HepG2 (cell line): ENCODE data around the gene POLR2F. TPM values are rescaled to one million over a fixed set of nuclear protein-coding genes. Genes with fewer than 3 reads are reported as not detected.

Experiments used
- BCL6 ChIP-seq: IDR thresholded peaks from 2 replicates; pipeline ENCODE4 v1.6.1; 2016; ENCODE audit warnings: missing genetic modification reagents, missing compliant biosample characterization
- DPF2 ChIP-seq: sonication (generic); formaldehyde crosslinking; IDR thresholded peaks from 2 replicates; pipeline ENCODE4 v1.4.0; 2020; ENCODE audit warnings: mild to moderate bottlenecking, low read depth, missing genetic modification reagents, borderline replicate concordance
- HNF4A ChIP-seq: sonication (generic); formaldehyde crosslinking; IDR thresholded peaks from 2 replicates; pipeline ENCODE4 v1.4.0; 2020; ENCODE audit warnings: missing genetic modification reagents
- IRF2 ChIP-seq: IDR thresholded peaks from 2 replicates; pipeline ENCODE4 v1.6.1; 2018; ENCODE audit warnings: missing genetic modification reagents, missing compliant biosample characterization
- JDP2 ChIP-seq: sonication (generic); formaldehyde crosslinking; IDR thresholded peaks from 2 replicates; pipeline ENCODE4 v1.8.1; 2022; ENCODE audit warnings: missing genetic modification reagents, borderline replicate concordance
- MEF2D ChIP-seq: sonication (generic); formaldehyde crosslinking; IDR thresholded peaks from 2 replicates; pipeline ENCODE4 v1.5.1; 2020; ENCODE audit warnings: mild to moderate bottlenecking, missing genetic modification reagents
- PTBP1 ChIP-seq: fragments of 200-400 bp; formaldehyde crosslinking; IDR thresholded peaks from 2 replicates; pipeline ENCODE4 v1.6.1; 2018; ENCODE audit warnings: low read length, low read depth; ENCODE audit not compliant: poor library complexity, severe bottlenecking
- SOX13 ChIP-seq, 3 experiments: fragments of 450-650 bp in 1 of 3; sonication (generic) in 1 of 3; formaldehyde crosslinking in 1 of 3; IDR thresholded peaks in 2 of 3; conservative IDR thresholded peaks in 1 of 3; 2 replicates each; pipeline versions ENCODE4 v1.5.0 to v1.6.1; 2016 to 2020; ENCODE audit warnings: antibody characterized with exemption in 1 of 3, mild to moderate bottlenecking in 1 of 3, missing compliant biosample characterization in 1 of 3, missing genetic modification reagents in 1 of 3, moderate library complexity in 1 of 3
- YEATS2 ChIP-seq: sonication (generic); formaldehyde crosslinking; IDR thresholded peaks from 2 replicates; pipeline ENCODE4 v1.4.0; 2020; ENCODE audit warnings: missing genetic modification reagents, borderline replicate concordance
- ZNF10 ChIP-seq: sonication (generic); formaldehyde crosslinking; IDR thresholded peaks from 2 replicates; pipeline ENCODE4 v1.4.0; 2020; ENCODE audit warnings: mild to moderate bottlenecking, low read depth, missing genetic modification reagents, borderline replicate concordance
- ZNF354B ChIP-seq: sonication (generic); formaldehyde crosslinking; IDR thresholded peaks from 2 replicates; pipeline ENCODE4 v1.8.0; 2022; ENCODE audit warnings: mild to moderate bottlenecking, missing genetic modification reagents
- polyA plus RNA-seq, 8 experiments: library from polyadenylated mRNA; depleted of rRNA in 3 of 8; stranded (reverse) in 7 of 8; unstranded in 1 of 8; fragments of >200 nt; fragmentation: Illumina TruSeq in 4 of 8; extraction: Trizol in 4 of 8; gene quantifications; 2 replicates each; pipeline versions ENCODE4 v1.2.1 to v1.2.3, GENCODE V29; 2011 to 2016; ENCODE audit warnings: low read depth in 4 of 8, missing spikeins in 1 of 8, mixed read lengths in 1 of 8; ENCODE audit not compliant: insufficient read depth in 1 of 8
- total RNA-seq, 5 experiments: library from RNA; depleted of rRNA; stranded (reverse); fragments of >200 nt; fragmentation: Illumina TruSeq; extraction: Trizol; gene quantifications; 2 replicates each; pipeline ENCODE4 v1.2.3, GENCODE V29; 2016; ENCODE audit warnings: low read depth in 1 of 5
- TF ChIP-seq, protein P1 (sequence below): sonication (generic); formaldehyde crosslinking; IDR thresholded peaks from 2 replicates; pipeline ENCODE4 v1.5.1; 2020; ENCODE audit warnings: mild to moderate bottlenecking, missing genetic modification reagents, moderate library complexity
- TF ChIP-seq, protein P2 (sequence below): sonication (generic); formaldehyde crosslinking; IDR thresholded peaks from 2 replicates; pipeline ENCODE4 v1.4.0; 2020; ENCODE audit warnings: missing genetic modification reagents, mild to moderate bottlenecking, borderline replicate concordance
- TF ChIP-seq, protein P3 (sequence below): sonication (generic); formaldehyde crosslinking; conservative IDR thresholded peaks from 2 replicates; pipeline ENCODE4 v1.8.0; 2022; ENCODE audit warnings: mild to moderate bottlenecking, moderate library complexity, missing genetic modification reagents
- TF ChIP-seq, protein P4 (sequence below): sonication (generic); formaldehyde crosslinking; IDR thresholded peaks from 2 replicates; pipeline ENCODE4 v1.4.0; 2020; ENCODE audit warnings: missing genetic modification reagents, low read depth, mild to moderate bottlenecking, borderline replicate concordance

Gene POLR2F
- total and polyA plus RNA-seq, 2 of the 13 experiments (the other 11 are each of a cell fraction or from before 2014, with no cell fraction given), result 135 to 158 TPM

DNA sequence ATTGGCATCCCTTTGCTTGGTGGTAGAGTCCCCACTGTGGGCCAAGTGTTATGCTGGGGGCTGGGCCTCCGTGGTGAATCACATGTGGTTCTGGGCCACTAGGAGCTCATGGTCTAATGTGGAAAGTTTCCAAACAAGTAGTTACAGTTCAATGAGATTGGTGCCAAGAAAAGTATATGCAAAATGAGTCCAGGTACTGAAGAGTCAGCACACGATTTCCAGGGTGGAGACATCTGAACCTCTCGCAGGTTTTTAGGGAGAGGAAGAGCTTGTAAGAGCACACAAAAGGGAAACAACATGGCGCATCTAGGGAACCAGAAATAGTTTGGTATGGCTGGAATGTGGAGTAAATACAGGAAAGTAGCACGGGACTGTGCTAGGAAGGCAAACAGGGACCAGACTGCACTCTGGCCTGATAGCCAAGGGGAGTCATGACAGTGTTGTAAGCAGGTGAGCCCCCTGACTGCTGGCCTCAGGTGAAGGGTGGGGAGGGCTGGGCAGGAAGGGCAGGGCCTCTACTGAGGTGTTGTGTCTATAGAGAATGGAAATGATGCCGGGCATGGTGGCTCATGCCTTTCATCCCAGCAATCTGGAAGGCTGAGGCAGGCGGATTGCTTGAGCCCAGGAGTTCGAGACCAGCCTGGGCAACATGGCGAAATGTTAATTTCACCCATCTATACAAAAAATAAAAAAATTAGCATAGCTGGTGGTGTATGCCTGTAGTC, 12.6 kb downstream of the POLR2F start (continued):
- TF ChIP-seq, protein P1, sequence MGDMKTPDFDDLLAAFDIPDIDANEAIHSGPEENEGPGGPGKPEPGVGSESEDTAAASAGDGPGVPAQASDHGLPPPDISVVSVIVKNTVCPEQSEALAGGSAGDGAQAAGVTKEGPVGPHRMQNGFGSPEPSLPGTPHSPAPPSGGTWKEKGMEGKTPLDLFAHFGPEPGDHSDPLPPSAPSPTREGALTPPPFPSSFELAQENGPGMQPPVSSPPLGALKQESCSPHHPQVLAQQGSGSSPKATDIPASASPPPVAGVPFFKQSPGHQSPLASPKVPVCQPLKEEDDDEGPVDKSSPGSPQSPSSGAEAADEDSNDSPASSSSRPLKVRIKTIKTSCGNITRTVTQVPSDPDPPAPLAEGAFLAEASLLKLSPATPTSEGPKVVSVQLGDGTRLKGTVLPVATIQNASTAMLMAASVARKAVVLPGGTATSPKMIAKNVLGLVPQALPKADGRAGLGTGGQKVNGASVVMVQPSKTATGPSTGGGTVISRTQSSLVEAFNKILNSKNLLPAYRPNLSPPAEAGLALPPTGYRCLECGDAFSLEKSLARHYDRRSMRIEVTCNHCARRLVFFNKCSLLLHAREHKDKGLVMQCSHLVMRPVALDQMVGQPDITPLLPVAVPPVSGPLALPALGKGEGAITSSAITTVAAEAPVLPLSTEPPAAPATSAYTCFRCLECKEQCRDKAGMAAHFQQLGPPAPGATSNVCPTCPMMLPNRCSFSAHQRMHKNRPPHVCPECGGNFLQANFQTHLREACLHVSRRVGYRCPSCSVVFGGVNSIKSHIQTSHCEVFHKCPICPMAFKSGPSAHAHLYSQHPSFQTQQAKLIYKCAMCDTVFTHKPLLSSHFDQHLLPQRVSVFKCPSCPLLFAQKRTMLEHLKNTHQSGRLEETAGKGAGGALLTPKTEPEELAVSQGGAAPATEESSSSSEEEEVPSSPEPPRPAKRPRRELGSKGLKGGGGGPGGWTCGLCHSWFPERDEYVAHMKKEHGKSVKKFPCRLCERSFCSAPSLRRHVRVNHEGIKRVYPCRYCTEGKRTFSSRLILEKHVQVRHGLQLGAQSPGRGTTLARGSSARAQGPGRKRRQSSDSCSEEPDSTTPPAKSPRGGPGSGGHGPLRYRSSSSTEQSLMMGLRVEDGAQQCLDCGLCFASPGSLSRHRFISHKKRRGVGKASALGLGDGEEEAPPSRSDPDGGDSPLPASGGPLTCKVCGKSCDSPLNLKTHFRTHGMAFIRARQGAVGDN, result peak; percentile 59
- no peak for TF ChIP-seq JDP2 (CRISPR knock-in tag)
- no peak for TF ChIP-seq ZNF10 (CRISPR knock-in tag)
- TF ChIP-seq, protein P2, sequence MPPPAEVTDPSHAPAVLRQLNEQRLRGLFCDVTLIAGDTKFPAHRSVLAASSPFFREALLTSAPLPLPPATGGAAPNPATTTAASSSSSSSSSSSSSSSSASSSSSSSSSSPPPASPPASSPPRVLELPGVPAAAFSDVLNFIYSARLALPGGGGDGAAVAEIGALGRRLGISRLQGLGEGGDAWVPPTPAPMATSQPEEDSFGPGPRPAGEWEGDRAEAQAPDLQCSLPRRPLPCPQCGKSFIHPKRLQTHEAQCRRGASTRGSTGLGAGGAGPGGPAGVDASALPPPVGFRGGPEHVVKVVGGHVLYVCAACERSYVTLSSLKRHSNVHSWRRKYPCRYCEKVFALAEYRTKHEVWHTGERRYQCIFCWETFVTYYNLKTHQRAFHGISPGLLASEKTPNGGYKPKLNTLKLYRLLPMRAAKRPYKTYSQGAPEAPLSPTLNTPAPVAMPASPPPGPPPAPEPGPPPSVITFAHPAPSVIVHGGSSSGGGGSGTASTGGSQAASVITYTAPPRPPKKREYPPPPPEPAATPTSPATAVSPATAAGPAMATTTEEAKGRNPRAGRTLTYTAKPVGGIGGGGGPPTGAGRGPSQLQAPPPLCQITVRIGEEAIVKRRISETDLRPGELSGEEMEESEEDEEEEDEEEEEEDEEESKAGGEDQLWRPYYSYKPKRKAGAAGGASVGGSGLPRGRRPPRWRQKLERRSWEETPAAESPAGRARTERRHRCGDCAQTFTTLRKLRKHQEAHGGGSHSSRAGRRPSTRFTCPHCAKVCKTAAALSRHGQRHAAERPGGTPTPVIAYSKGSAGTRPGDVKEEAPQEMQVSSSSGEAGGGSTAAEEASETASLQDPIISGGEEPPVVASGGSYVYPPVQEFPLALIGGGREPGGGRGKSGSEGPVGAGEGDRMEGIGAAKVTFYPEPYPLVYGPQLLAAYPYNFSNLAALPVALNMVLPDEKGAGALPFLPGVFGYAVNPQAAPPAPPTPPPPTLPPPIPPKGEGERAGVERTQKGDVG (CRISPR knock-in tag), result peak; percentile 41; the same call in 1 of the 2 replicates
- no peak for TF ChIP-seq SOX13 (IDR thresholded peaks at IDR 0.05)
- peak in 1 of 2 experiments; percentile 35; a peak in 1 of 4 replicates for TF ChIP-seq SOX13 (CRISPR knock-in tag; conservative IDR thresholded peaks at IDR 0.05 in 1 of 2, IDR thresholded peaks at IDR 0.05 in 1 of 2)
- TF ChIP-seq, protein P3, sequence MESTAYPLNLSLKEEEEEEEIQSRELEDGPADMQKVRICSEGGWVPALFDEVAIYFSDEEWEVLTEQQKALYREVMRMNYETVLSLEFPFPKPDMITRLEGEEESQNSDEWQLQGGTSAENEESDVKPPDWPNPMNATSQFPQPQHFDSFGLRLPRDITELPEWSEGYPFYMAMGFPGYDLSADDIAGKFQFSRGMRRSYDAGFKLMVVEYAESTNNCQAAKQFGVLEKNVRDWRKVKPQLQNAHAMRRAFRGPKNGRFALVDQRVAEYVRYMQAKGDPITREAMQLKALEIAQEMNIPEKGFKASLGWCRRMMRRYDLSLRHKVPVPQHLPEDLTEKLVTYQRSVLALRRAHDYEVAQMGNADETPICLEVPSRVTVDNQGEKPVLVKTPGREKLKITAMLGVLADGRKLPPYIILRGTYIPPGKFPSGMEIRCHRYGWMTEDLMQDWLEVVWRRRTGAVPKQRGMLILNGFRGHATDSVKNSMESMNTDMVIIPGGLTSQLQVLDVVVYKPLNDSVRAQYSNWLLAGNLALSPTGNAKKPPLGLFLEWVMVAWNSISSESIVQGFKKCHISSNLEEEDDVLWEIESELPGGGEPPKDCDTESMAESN (CRISPR knock-in tag), result no peak
- TF ChIP-seq ZNF354B (CRISPR knock-in tag), result no peak
- no peak for TF ChIP-seq IRF2 (CRISPR knock-in tag)
- TF ChIP-seq, protein P4, sequence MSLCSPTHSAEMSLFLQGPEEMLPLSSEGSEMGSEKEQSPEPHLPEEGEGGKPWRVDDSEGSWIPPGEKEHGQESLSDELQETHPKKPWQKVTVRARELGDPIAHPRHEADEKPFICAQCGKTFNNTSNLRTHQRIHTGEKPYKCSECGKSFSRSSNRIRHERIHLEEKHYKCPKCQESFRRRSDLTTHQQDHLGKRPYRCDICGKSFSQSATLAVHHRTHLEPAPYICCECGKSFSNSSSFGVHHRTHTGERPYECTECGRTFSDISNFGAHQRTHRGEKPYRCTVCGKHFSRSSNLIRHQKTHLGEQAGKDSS, result 0 out of 2 replicates have a peak, but pooled peaks have one; percentile 46
- 0 out of 2 replicates have a peak, but pooled peaks have one; percentile 22 for TF ChIP-seq BCL6 (CRISPR knock-in tag)
- peak; percentile 74 for TF ChIP-seq MEF2D (CRISPR knock-in tag)
- TF ChIP-seq YEATS2 (CRISPR knock-in tag), result no peak
- TF ChIP-seq PTBP1, result no peak
- no peak for TF ChIP-seq DPF2 (CRISPR knock-in tag)
- TF ChIP-seq HNF4A (CRISPR knock-in tag), result peak; percentile 41
